ENCODE results near the gene SPATA31D1. TPM values are rescaled to one million over a fixed set of nuclear protein-coding genes. Genes with fewer than 3 reads are reported as not detected.

Gene SPATA31D1
- total RNA-seq = under 0.01 TPM in 1 of 2 replicates, not detected in the other

GRCh38 chr9:81988472-81988871 lies at the start of gene SPATA31D1:
Gene SPATA31D1, plus strand, starts transcription at chr9:81988772. Its CDS starts 47 bp downstream, at chr9:81988819.

GRCh38 chr9:81943393-81943792 lies 45.2 kb upstream of the SPATA31D1 start, which contains the start of gene SPATA31D3:
Gene SPATA31D3, plus strand, starts transcription at chr9:81943500. Its CDS starts 86 bp downstream, at chr9:81943586.

Other genes with a start within 250 kb of the SPATA31D1 start
- not detected in 2 replicates for gene SPATA31D4, start 60.3 kb upstream of the SPATA31D1 start, total RNA-seq
- not detected in 2 replicates for gene SPATA31D3, start 45.3 kb upstream of the SPATA31D1 start, total RNA-seq